NT2/D1 (cell line): ENCODE data around the gene SLC15A2.

Experiments used
- YY1 ChIP-seq: IDR thresholded peaks from 2 replicates; pipeline ENCODE4 v1.6.1; 2011; ENCODE audit not compliant: insufficient read length, insufficient read depth
- ZNF274 ChIP-seq: IDR thresholded peaks from 2 replicates; pipeline ENCODE4 v1.6.1; 2011; ENCODE audit warnings: mild to moderate bottlenecking, low read depth, low read length

GRCh38 chr3:121988146-121988545 is 93.9 kb downstream of the SLC15A2 start:
- TF ChIP-seq ZNF274, result no peak
- no peak for TF ChIP-seq YY1
